ENCODE data around the gene PARD6B. TPM values are rescaled to one million over a fixed set of nuclear protein-coding genes. Genes with fewer than 3 reads are reported as not detected.
A peak's percentile ranks its signal among the peaks of the same experiment; 100 is the strongest.

Gene PARD6B, protein sequence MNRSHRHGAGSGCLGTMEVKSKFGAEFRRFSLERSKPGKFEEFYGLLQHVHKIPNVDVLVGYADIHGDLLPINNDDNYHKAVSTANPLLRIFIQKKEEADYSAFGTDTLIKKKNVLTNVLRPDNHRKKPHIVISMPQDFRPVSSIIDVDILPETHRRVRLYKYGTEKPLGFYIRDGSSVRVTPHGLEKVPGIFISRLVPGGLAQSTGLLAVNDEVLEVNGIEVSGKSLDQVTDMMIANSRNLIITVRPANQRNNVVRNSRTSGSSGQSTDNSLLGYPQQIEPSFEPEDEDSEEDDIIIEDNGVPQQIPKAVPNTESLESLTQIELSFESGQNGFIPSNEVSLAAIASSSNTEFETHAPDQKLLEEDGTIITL
- 10 to 100 TPM; 29.0 to 36.7 TPM for total RNA-seq
- polyA plus RNA-seq (2013, experiment 1 of 2), result 5.8 TPM
- 7.0 TPM for polyA plus RNA-seq (2013, experiment 2 of 2)
- long read RNA-seq, experiment 1, partial matches to known transcripts, result 0 of 3 reads
- long read RNA-seq, experiment 1, other reads (novel, unspliced or antisense), result 3 of 3 reads
- long read RNA-seq, experiment 2, full-length matches to known transcripts, result 17 of 20 reads
- long read RNA-seq, experiment 2, partial matches to known transcripts, result 3 of 20 reads
- long read RNA-seq, experiment 2, other reads (novel, unspliced or antisense), result 0 of 20 reads
- long read RNA-seq, experiment 3, full-length matches to known transcripts, result 1 of 5 reads
- long read RNA-seq, experiment 3, partial matches to known transcripts, result 1 of 5 reads
- long read RNA-seq, experiment 3, other reads (novel, unspliced or antisense), result 3 of 5 reads
- long read RNA-seq, experiment 4, result 0 reads

GRCh38 chr20:50731055-50731929, at the start of gene PARD6B:
TSS of gene PARD6B (plus strand) at chr20:50731580. CDS start at chr20:50731787, 207 bp downstream.
- Mint-ChIP-seq H3K27me3 (ENCODE audit: insufficient read depth) (peaks cover 2% of the 10 kb centered on the region), H3K27ac (peak within 1 kb of the TSS; percentile 95), H3K4me1 (peaks cover 23% of the 10 kb centered on the region), H3K36me3 (ENCODE audit: low read depth) (peaks cover 24% of the 10 kb centered on the region), H3K4me3 (peak within 1 kb of the TSS; percentile 88), H3K9me3 (no peaks in the 10 kb centered on the region)
- peak; percentile 100 for DNase-seq
- TF ChIP-seq, protein P1, sequence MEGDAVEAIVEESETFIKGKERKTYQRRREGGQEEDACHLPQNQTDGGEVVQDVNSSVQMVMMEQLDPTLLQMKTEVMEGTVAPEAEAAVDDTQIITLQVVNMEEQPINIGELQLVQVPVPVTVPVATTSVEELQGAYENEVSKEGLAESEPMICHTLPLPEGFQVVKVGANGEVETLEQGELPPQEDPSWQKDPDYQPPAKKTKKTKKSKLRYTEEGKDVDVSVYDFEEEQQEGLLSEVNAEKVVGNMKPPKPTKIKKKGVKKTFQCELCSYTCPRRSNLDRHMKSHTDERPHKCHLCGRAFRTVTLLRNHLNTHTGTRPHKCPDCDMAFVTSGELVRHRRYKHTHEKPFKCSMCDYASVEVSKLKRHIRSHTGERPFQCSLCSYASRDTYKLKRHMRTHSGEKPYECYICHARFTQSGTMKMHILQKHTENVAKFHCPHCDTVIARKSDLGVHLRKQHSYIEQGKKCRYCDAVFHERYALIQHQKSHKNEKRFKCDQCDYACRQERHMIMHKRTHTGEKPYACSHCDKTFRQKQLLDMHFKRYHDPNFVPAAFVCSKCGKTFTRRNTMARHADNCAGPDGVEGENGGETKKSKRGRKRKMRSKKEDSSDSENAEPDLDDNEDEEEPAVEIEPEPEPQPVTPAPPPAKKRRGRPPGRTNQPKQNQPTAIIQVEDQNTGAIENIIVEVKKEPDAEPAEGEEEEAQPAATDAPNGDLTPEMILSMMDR (conservative IDR thresholded peaks at IDR 0.05), result peak; percentile 10
- H3K27ac ChIP-seq (ENCODE audit: low read depth, low read length), result peak within 1 kb of the TSS; percentile 72
- H3K4me3 ChIP-seq (ENCODE audit: low read length), result peak within 1 kb of the TSS; percentile 96
- H3K4me1 ChIP-seq (ENCODE audit: control insufficient read depth, insufficient read depth, low read length), result peaks cover 6% of the 10 kb centered on the region
- no peaks in the 10 kb centered on the region for H3K9me3 ChIP-seq (ENCODE audit: control insufficient read depth, low read length)
- H3K9ac ChIP-seq (ENCODE audit: extremely low read depth, low read length, poor library complexity, severe bottlenecking), result peak within 1 kb of the TSS; percentile 82
- no peaks in the 10 kb centered on the region for H3K27me3 ChIP-seq (ENCODE audit: control insufficient read depth, insufficient read depth, low read length, poor library complexity, severe bottlenecking)
- H3K36me3 ChIP-seq (ENCODE audit: control insufficient read depth, insufficient read depth, low read length), result peaks cover 9% of the 10 kb centered on the region
- 0 to 2% methylated on average over 12 to 114 of the region's 114 CpGs for WGBS, 2 experiments (ENCODE audit: insufficient coverage in 1 of 2, insufficient read length in 1 of 2)

- no peaks in the 10 kb centered on the region for H3K9me3 ChIP-seq (ENCODE audit: control insufficient read depth, low read length)
- H3K9ac ChIP-seq (ENCODE audit: extremely low read depth, low read length, poor library complexity, severe bottlenecking), result no peak overlapping the region
- no peak overlapping the region for H3K27ac Mint-ChIP-seq
- no peaks in the 10 kb centered on the region for H3K27me3 Mint-ChIP-seq (ENCODE audit: insufficient read depth)
- H3K36me3 ChIP-seq (ENCODE audit: control insufficient read depth, insufficient read depth, low read length), result no peaks in the 10 kb centered on the region
- H3K4me3 ChIP-seq (ENCODE audit: low read length), result no peak overlapping the region
- no peak overlapping the region for H3K27ac ChIP-seq (ENCODE audit: low read depth, low read length)
- H3K36me3 Mint-ChIP-seq (ENCODE audit: low read depth), result no peaks in the 10 kb centered on the region
- no peaks in the 10 kb centered on the region for H3K9me3 Mint-ChIP-seq
- H3K4me3 Mint-ChIP-seq, result no peak overlapping the region
- TF ChIP-seq, protein P1 (conservative IDR thresholded peaks at IDR 0.05), result no peak
- WGBS, 2 experiments (ENCODE audit: insufficient coverage in 1 of 2, insufficient read length in 1 of 2), result 91 to 96% methylated on average over 3 to 4 of the region's 4 CpGs
- H3K27me3 ChIP-seq (ENCODE audit: control insufficient read depth, insufficient read depth, low read length, poor library complexity, severe bottlenecking), result no peaks in the 10 kb centered on the region
- H3K4me1 Mint-ChIP-seq, result peaks cover 5% of the 10 kb centered on the region
- no peaks in the 10 kb centered on the region for H3K4me1 ChIP-seq (ENCODE audit: control insufficient read depth, insufficient read depth, low read length)
- no peak for DNase-seq
These were observed 49.3 kb upstream of the PARD6B start for GRCh38 chr20:50682065-50682464.

Data from endodermal cell (in vitro differentiated cells).